ENCODE measurements around the gene TBL2. TPM values are rescaled to one million over a fixed set of nuclear protein-coding genes. Genes with fewer than 3 reads are reported as not detected.
"Not testable (repeated sequence)": the region's sequence is repeated elsewhere in the genome, so short reads cannot be mapped to it uniquely, and the experiment has no call there.

Gene TBL2
- total RNA-seq, 1 donor from 2014 or later: 7.8 TPM

GRCh38 chr7:73550093-73550492 lies 28.3 kb downstream of the TBL2 start:
- ATAC-seq; intact Hi-C loops (cut with micrococcal nuclease); DNase-seq: not testable (repeated sequence)

GRCh38 chr7:73549176-73549575 lies 29.2 kb downstream of the TBL2 start:
- intact Hi-C loops (cut with micrococcal nuclease): no loop called here
- ATAC-seq: peak; percentile 51
- no peak for DNase-seq

GRCh38 chr7:73547841-73548240 lies 30.5 kb downstream of the TBL2 start:
- DNase-seq: no peak
- intact Hi-C loops (cut with micrococcal nuclease): no loop called here
- ATAC-seq: peak; percentile 42

GRCh38 chr7:73544678-73545077 lies 33.7 kb downstream of the TBL2 start:
- DNase-seq: no peak
- intact Hi-C loops (cut with micrococcal nuclease): no loop called here
- ATAC-seq: no peak

- intact Hi-C loops (cut with micrococcal nuclease): no loop called here
- ATAC-seq (no peak), DNase-seq (no peak)
Observed at GRCh38 chr7:73541722-73542121, 36.7 kb downstream of the TBL2 start.

GRCh38 chr7:73539709-73540108 lies 38.7 kb downstream of the TBL2 start:
- intact Hi-C loops (cut with micrococcal nuclease): no loop called here
- ATAC-seq: no peak
- no peak for DNase-seq

GRCh38 chr7:73538510-73538909 lies 39.9 kb downstream of the TBL2 start:
- ATAC-seq; intact Hi-C loops (cut with micrococcal nuclease); DNase-seq: not testable (repeated sequence)

- intact Hi-C loops (cut with micrococcal nuclease): no loop called here
- ATAC-seq (no peak), DNase-seq (no peak)
Observed at GRCh38 chr7:73537051-73537450, 41.3 kb downstream of the TBL2 start.

- no peak for ATAC-seq
- intact Hi-C loops (cut with micrococcal nuclease): no loop called here
Observed at GRCh38 chr7:73536479-73536878, 41.9 kb downstream of the TBL2 start.

GRCh38 chr7:73535918-73536317 lies 42.5 kb downstream of the TBL2 start:
- ATAC-seq; intact Hi-C loops (cut with micrococcal nuclease); DNase-seq: not testable (repeated sequence)

More at GRCh38 chr7:73536479-73536878, 41.9 kb downstream of the TBL2 start:
- no peak for DNase-seq

GRCh38 chr7:73533742-73534141 lies 44.6 kb downstream of the TBL2 start:
- ATAC-seq (no peak), DNase-seq (no peak)
- intact Hi-C loops (cut with micrococcal nuclease): no loop called here

- DNase-seq (no peak), ATAC-seq (no peak)
- intact Hi-C loops (cut with micrococcal nuclease): no loop called here
Observed at GRCh38 chr7:73532224-73532623, 46.2 kb downstream of the TBL2 start.

GRCh38 chr7:73530800-73531199 lies 47.6 kb downstream of the TBL2 start:
- intact Hi-C loops (cut with micrococcal nuclease): no loop called here
- DNase-seq: no peak
- ATAC-seq: no peak

GRCh38 chr7:73526896-73527821 lies 51.2 kb downstream of the TBL2 start:
- ATAC-seq (no peak), DNase-seq (no peak)
- intact Hi-C loops (cut with micrococcal nuclease): no loop called here

- DNase-seq; intact Hi-C loops (cut with micrococcal nuclease); ATAC-seq: not testable (repeated sequence)
Observed at GRCh38 chr7:73526158-73526494, 52.3 kb downstream of the TBL2 start.

- ATAC-seq (peak; percentile 97), DNase-seq (peak; percentile 99)
- intact Hi-C loops (cut with micrococcal nuclease): no loop called here
Observed at GRCh38 chr7:73522105-73522872, 56.1 kb downstream of the TBL2 start, which contains the start of gene BAZ1B. TSS of gene BAZ1B (minus strand) at chr7:73522293. CDS start at chr7:73521933, 360 bp downstream.

GRCh38 chr7:73521636-73522104 lies 56.7 kb downstream of the TBL2 start:
- ATAC-seq (peak; percentile 84), DNase-seq (peak; percentile 83)
- intact Hi-C loops (cut with micrococcal nuclease): no loop called here

GRCh38 chr7:73520673-73521635 lies 57.4 kb downstream of the TBL2 start:
- ATAC-seq: no peak
- intact Hi-C loops (cut with micrococcal nuclease): no loop called here
- no peak for DNase-seq
